Measurements from ENCODE around the gene KYAT1. TPM values are rescaled to one million over a fixed set of nuclear protein-coding genes. Genes with fewer than 3 reads are reported as not detected.

Gene KYAT1
- total and polyA plus RNA-seq, 2 of the 13 experiments (the other 11 are each of a cell fraction or from before 2014, with no cell fraction given) = 9.2 to 46.5 TPM

DNA sequence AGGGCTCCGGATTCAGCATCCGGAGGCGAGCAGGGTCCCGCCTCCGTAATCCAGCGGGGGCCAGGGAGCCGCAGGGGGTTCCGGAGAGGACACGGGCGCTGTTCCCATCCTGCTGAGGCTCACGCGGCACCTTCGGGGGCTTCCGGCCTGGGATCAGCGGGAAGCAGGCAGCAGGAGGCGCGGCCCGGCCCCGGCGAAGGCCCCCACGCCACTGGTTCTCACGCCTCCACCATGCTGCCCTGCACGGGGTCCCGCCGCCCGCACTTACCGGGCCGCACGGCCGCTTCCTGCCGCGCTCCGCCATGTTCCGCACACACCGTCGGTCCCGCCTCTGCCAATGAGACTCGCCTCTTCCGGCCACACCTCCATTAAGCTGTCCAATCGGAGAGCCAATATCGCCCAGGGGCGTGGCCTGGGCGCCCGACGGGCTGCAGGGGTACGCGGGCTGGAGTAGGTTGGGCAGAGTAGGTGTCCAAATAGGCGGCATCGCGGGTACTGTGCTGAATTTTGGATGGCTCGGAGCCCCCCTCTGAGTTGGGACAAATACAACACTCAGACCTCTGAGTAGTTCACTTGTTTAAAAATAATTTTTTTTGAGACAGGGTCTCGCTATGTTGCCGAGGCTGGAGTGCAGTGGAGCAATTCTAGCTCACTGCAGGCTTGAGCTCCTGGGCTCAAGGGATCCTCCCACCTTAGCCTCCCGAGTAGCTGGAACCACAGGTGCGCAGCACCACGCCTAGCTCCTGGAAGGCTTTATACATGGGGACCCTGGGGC is 52.1 kb downstream of the KYAT1 start, which contains the start of gene SPOUT1 (continued):
- TF ChIP-seq ATF1 (CRISPR knock-in tag; IDR thresholded peaks at IDR 0.05) (0 out of 2 replicates have a peak, but pooled peaks have one; percentile 19), DDIT3 (CRISPR knock-in tag; IDR thresholded peaks at IDR 0.05) (no peak), SALL1 (CRISPR knock-in tag; IDR thresholded peaks at IDR 0.05) (peak; percentile 58), FOXA1 (IDR thresholded peaks at IDR 0.05) (no peak), FOXA1 (CRISPR knock-in tag; IDR thresholded peaks at IDR 0.05) (peak; percentile 33; the same call in 1 of the 2 replicates), ARNTL (CRISPR knock-in tag; IDR thresholded peaks at IDR 0.05) (peak; percentile 90), ZSCAN9 (CRISPR knock-in tag; IDR thresholded peaks at IDR 0.05; ENCODE audit: borderline replicate concordance) (peak; percentile 41; the same call in 1 of the 2 replicates), KLF12 (CRISPR knock-in tag; IDR thresholded peaks at IDR 0.05; ENCODE audit: borderline replicate concordance) (0 out of 2 replicates have a peak, but pooled peaks have one; percentile 68), ZBTB44 (CRISPR knock-in tag; IDR thresholded peaks at IDR 0.05) (no peak), ZNF772 (CRISPR knock-in tag; IDR thresholded peaks at IDR 0.05) (0 out of 2 replicates have a peak, but pooled peaks have one; percentile 30), DR1 (CRISPR knock-in tag; IDR thresholded peaks at IDR 0.05) (peak; percentile 50), ARNT2 (CRISPR knock-in tag; IDR thresholded peaks at IDR 0.05; ENCODE audit: low read depth) (peak; percentile 92), ZNF230 (CRISPR knock-in tag; IDR thresholded peaks at IDR 0.05) (peak; percentile 89), KLF16 (CRISPR knock-in tag; IDR thresholded peaks at IDR 0.05) (peak in 1 of 2 experiments; percentile 60; a peak in 2 of 4 replicates), ZBTB42 (CRISPR knock-in tag; IDR thresholded peaks at IDR 0.05) (no peak), HDAC1 (CRISPR knock-in tag; IDR thresholded peaks at IDR 0.05) (peak; percentile 91), TEAD3 (CRISPR knock-in tag; optimal IDR thresholded peaks at IDR 0.05; ENCODE audit: borderline replicate concordance) (peak; percentile 67), TFE3 (CRISPR knock-in tag; IDR thresholded peaks at IDR 0.05) (peak; percentile 50; the same call in 1 of the 2 replicates), REPIN1 (CRISPR knock-in tag; IDR thresholded peaks at IDR 0.05; ENCODE audit: borderline replicate concordance, low read depth) (0 out of 2 replicates have a peak, but pooled peaks have one; percentile 32), IRF2 (CRISPR knock-in tag; IDR thresholded peaks at IDR 0.05) (peak; percentile 65), NRL (CRISPR knock-in tag; IDR thresholded peaks at IDR 0.05; ENCODE audit: borderline replicate concordance) (peak; percentile 38; the same call in 1 of the 2 replicates), ZEB1 (IDR thresholded peaks at IDR 0.05; ENCODE audit: insufficient replicate concordance, low read depth) (no peak), ZNF761 (CRISPR knock-in tag; conservative IDR thresholded peaks at IDR 0.05) (0 out of 2 replicates have a peak, but pooled peaks have one; percentile 73), RXRA (CRISPR knock-in tag; IDR thresholded peaks at IDR 0.05) (peak; percentile 41; the same call in 1 of the 2 replicates), SIN3A (IDR thresholded peaks at IDR 0.05; ENCODE audit: borderline replicate concordance, low read depth, low read length) (peak; percentile 62; the same call in 1 of the 2 replicates)
- TF ChIP-seq, protein P1, sequence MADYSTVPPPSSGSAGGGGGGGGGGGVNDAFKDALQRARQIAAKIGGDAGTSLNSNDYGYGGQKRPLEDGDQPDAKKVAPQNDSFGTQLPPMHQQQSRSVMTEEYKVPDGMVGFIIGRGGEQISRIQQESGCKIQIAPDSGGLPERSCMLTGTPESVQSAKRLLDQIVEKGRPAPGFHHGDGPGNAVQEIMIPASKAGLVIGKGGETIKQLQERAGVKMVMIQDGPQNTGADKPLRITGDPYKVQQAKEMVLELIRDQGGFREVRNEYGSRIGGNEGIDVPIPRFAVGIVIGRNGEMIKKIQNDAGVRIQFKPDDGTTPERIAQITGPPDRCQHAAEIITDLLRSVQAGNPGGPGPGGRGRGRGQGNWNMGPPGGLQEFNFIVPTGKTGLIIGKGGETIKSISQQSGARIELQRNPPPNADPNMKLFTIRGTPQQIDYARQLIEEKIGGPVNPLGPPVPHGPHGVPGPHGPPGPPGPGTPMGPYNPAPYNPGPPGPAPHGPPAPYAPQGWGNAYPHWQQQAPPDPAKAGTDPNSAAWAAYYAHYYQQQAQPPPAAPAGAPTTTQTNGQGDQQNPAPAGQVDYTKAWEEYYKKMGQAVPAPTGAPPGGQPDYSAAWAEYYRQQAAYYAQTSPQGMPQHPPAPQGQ (CRISPR knock-in tag; IDR thresholded peaks at IDR 0.05; ENCODE audit: borderline replicate concordance) = peak; percentile 7; the same call in 1 of the 2 replicates
